ENCODE data around the gene TSPAN15. TPM values are rescaled to one million over a fixed set of nuclear protein-coding genes. Genes with fewer than 3 reads are reported as not detected.

TSPAN15 gene
- total RNA-seq, 2 donors from 2014 or later: 4.7 to 9.9 TPM

DNA sequence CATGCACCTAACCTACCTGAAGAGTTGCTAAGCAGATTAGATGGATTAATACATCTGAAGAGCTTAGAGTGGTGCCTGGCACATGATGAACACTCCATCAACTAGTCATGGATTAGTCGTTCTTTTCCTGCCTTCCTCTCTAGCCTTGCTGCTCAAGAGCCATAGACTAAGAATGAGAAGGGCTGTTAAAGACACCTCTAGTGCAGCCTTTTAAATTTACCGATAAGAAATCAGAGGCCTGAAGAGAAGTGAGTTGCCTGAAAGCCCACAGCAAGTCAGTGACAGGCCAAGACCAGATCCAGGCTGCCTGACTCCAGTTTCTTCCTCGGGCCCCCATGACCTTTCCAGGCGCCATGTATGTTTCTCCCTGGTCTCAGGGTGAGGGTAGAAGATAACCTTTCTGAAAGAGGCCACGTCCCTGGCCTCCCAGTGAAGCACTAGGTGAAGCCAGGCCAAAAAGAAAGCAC lies 6.5 kb downstream of the TSPAN15 start:
- no peak for DNase-seq (ENCODE audit: low spot score)

DNA sequence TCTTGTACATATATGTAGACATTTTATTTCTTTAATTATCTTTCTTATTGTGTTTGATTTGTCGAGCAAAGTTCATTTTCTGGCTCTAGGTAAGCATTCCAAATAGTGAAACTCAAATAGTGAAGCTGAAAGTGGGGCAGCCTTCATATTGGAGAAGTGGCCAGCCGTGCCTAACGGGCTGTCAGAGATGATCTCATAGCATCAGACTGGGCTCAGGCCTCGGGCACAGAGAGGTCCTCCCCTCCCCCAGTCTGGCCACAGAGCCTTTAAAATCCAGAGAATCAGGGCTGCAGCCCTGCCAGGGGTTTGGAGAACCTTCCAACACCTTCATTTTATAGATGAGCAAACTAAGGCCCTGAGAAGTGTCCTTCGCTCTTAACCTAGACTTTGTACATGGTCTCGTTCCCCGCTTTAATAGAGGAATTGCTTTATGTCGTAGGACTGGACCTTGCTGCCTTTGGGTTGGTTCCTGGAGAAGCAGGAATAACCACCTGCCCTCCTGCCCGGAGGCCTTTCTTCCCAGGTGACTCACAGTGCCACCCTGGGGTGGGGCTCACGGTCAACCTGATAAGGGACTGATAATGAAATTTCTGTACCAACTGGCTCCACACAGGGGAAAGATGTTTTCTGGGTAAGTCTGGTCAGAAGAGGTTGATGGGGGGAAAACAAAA lies 7.3 kb downstream of the TSPAN15 start:
- H3K27me3 ChIP-seq (replicated peaks; ENCODE audit: insufficient read depth): no peaks in the 10 kb centered on the region
- H3K4me3 ChIP-seq: no peak overlapping the region
- no peak for ATAC-seq (ENCODE audit: insufficient number of reproducible peaks, low FRiP score, low read depth)

More for the DNA sequence above, 6.5 kb downstream of the TSPAN15 start:
- no peak overlapping the region for H3K27ac ChIP-seq
- no peak for ATAC-seq (ENCODE audit: insufficient number of reproducible peaks, low FRiP score, low read depth)
- no peaks in the 10 kb centered on the region for H3K36me3 ChIP-seq
- H3K4me1 ChIP-seq (ENCODE audit: control insufficient read depth in 1 of 2, low read depth in 2 of 2): no peaks in the 10 kb centered on the region
- H3K4me3 ChIP-seq: no peak overlapping the region
- TF ChIP-seq, protein P1, sequence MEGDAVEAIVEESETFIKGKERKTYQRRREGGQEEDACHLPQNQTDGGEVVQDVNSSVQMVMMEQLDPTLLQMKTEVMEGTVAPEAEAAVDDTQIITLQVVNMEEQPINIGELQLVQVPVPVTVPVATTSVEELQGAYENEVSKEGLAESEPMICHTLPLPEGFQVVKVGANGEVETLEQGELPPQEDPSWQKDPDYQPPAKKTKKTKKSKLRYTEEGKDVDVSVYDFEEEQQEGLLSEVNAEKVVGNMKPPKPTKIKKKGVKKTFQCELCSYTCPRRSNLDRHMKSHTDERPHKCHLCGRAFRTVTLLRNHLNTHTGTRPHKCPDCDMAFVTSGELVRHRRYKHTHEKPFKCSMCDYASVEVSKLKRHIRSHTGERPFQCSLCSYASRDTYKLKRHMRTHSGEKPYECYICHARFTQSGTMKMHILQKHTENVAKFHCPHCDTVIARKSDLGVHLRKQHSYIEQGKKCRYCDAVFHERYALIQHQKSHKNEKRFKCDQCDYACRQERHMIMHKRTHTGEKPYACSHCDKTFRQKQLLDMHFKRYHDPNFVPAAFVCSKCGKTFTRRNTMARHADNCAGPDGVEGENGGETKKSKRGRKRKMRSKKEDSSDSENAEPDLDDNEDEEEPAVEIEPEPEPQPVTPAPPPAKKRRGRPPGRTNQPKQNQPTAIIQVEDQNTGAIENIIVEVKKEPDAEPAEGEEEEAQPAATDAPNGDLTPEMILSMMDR (IDR thresholded peaks at IDR 0.05): no peak
- no peaks in the 10 kb centered on the region for H3K9me3 ChIP-seq
- no peaks in the 10 kb centered on the region for H3K27me3 ChIP-seq (replicated peaks; ENCODE audit: insufficient read depth)

DNA sequence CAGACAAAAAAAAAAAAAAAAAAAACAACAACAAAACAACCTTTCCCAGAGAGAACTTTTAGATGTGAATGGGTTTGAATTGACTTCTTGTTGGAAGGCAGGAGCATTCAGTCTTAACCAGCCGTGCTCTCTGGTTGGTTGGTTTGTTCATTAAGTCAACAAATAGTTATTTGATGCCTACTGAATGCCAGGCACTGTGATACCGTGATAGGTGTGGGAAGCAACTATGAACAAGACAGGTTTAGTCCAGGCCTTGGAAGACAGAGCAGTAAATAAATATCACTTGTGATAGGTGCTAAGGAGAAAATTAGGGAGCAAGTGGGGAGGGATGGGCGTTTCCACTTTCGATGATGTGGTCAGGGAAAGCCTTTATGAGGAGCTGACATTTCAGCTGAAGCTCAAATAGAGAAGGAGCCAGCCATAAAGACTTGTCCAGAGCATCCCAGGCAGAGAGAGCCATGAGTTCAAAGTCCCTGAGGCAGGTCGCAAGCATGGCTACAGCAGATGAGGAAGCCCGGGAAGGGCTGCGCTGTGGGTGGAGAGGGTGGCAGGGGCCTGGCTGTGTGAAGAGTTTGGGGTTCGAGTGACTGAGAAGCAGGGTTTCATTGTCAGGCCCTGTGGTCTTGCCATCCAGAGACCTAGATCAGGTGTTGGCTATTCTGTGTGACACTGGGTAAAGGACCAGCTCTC lies 8.0 kb downstream of the TSPAN15 start:
- H3K27ac ChIP-seq: no peak overlapping the region
- DNase-seq (ENCODE audit: low spot score) (no peak), ATAC-seq (ENCODE audit: insufficient number of reproducible peaks, low FRiP score, low read depth) (no peak)
- no peaks in the 10 kb centered on the region for H3K9me3 ChIP-seq
- H3K27me3 ChIP-seq (replicated peaks; ENCODE audit: insufficient read depth): no peaks in the 10 kb centered on the region
- no peak overlapping the region for H3K4me3 ChIP-seq
- TF ChIP-seq, protein P1 (IDR thresholded peaks at IDR 0.05): no peak
- no peaks in the 10 kb centered on the region for H3K36me3 ChIP-seq
- no peaks in the 10 kb centered on the region for H3K4me1 ChIP-seq (ENCODE audit: control insufficient read depth in 1 of 2, low read depth in 2 of 2)

More for the DNA sequence above, 7.3 kb downstream of the TSPAN15 start:
- H3K36me3 ChIP-seq: no peaks in the 10 kb centered on the region
- TF ChIP-seq, protein P1 (IDR thresholded peaks at IDR 0.05): no peak
- no peak overlapping the region for H3K27ac ChIP-seq
- H3K9me3 ChIP-seq: no peaks in the 10 kb centered on the region
- H3K4me1 ChIP-seq (ENCODE audit: control insufficient read depth in 1 of 2, low read depth in 2 of 2): no peaks in the 10 kb centered on the region
- no peak for DNase-seq (ENCODE audit: low spot score)

DNA sequence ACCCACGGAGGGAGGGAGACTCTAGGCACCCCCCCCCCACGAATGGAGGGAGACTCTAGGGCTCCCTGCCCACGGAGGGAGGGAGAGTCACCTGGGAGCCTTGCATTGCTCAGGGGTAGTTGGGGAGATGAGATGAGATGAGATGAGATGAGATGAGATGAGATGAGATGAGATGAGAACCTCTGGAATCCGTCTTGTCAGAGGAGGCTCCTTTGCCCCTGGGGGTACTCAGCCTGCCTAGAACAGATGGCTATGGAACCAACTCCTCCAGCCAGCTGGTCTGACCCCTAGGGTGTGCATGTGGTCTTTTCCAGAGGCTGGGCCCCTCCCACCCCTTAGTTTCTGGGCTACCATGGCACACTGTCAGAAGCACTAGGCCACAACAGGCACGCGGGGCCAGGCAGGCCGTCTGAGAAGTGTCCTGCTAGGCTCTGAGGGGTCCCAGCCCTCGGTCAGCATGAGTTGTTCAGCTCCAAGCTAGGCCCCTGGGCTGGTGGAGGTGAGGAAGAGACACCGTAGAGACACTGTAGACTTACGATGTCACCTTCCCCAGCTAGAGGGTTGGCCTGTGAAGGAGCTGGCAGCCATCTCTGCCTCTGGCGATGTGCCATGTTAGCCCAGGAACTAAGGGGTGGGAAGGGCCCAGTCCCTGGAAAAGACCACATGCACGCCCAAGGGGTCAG lies 8.8 kb downstream of the TSPAN15 start:
- no peaks in the 10 kb centered on the region for H3K4me1 ChIP-seq (ENCODE audit: control insufficient read depth in 1 of 2, low read depth in 2 of 2)
- ATAC-seq (ENCODE audit: insufficient number of reproducible peaks, low FRiP score, low read depth) (no peak), DNase-seq (ENCODE audit: low spot score) (no peak)
- no peak overlapping the region for H3K27ac ChIP-seq
- H3K4me3 ChIP-seq: no peak overlapping the region
- TF ChIP-seq, protein P1 (IDR thresholded peaks at IDR 0.05): no peak
- H3K9me3 ChIP-seq: no peaks in the 10 kb centered on the region
- H3K36me3 ChIP-seq: no peaks in the 10 kb centered on the region
- no peaks in the 10 kb centered on the region for H3K27me3 ChIP-seq (replicated peaks; ENCODE audit: insufficient read depth)
